COLO668 (cell line): ENCODE results near the gene RAD51B.
"Not testable (repeated sequence)": the region's sequence is repeated elsewhere in the genome, so short reads cannot be mapped to it uniquely, and the experiment has no call there.

Experiments used
- DNase-seq: peaks from one replicate; lab custom pipeline; 2025; ENCODE audit not compliant: unreplicated experiment; lab: John Stamatoyannopoulos, UW

RAD51B gene

DNA sequence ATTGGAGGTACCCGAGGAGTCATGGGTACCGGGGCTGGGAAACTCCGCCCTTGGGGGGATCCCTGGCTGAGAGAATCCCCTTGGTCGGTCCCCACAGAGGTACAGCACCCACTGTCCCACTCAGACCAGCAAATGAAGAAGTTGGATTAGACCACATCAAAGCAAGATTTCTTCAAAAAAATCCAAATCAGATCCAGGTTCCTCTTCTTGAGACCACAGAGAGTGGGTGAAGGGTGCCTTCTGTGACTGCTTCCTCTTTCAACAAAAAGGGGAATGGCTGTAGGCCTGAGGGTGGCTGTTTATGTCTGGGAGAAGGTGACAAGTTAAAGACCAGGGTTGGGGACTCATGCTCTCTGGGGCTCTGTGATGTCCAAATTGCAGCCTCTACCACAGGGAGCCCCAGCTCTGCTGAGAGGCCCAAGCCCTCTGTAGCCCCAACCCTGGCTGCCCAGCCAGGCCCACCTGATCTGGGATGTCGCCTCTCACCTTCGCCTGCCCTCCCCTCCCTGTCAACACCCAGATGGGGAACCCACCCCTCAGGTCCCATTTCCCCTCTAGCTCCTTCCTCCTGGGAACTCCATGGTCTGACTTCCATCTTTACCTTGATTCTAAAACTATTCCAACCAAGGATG is 922.4 kb downstream of the RAD51B start:
- DNase-seq: no peak

DNA sequence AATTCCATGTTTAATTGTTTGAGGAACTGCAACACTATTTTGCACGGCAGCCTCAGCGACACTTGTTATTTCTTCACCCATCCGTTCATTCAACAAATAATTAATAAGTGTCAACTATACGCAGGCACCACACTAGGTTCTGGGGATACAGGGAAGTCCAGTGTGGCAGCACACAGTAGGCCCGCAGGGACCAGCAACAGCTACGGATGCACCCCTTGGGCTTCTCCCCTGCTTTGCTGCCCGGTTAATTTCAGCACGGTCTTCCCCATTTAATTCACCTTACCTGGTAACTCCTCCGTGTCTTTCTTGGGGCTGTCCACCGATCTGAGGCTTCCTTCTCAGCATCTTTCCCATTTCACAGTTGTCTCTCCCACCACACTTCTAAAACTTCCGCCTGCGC is 925.0 kb downstream of the RAD51B start:
- no peak for DNase-seq

DNA sequence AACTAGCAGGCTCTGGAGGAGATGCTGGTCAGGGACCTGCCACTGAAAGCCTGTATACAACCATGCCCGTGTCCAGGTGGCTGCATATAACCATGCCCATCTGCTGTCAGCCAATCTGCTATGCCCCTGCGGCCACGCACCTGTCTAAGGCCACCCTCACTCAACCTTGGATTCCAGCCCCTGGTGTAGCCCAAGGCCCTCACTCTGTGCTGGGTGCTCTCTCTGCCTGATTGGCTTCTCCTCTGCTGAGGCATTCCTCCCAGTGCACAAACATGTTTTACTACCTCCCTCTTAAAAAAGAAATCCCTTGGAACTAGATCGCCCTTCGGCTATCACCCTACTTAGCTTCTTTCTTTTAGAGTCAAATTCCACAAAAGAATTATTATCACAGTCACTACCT is 927.8 kb downstream of the RAD51B start:
- DNase-seq: no peak

DNA sequence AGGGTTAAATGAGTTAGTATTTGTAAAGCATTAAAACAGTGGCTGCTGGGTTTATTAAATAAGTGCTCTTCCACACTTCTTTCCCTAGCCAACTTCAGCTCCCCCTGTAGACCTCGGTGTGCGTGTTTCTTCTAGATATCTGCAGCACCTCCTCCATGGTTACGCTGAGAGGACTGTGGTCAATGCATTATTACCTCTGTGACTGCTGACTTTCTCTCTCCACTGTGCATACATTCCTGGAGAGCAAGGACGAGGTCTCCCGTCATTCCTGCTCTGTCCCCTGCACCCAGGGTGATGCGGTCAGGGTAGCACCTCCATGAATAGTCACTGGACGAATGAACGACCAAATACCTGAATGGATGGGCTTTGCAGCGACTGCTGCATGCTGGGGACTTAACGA is 928.7 kb downstream of the RAD51B start:
- no peak for DNase-seq

DNA sequence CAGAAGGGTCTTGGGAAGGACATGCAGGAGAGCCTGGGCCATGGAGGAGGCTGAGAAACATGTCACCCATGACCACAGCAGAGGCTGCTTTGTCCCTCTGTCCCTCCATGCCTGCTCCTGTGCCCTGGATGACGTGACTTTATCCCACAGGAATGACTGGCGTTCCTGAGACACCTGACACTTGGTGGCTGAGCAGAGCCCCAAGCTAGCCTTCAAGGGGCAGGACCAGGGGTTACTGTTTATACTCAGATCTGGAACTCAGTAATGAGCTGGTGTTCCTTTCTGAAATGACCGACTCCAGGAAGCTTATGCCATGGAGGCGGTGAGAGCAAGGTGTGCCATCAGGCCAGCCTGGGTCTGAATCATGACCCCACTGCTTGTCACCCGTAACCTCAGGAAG is 929.1 kb downstream of the RAD51B start:
- DNase-seq: no peak

DNA sequence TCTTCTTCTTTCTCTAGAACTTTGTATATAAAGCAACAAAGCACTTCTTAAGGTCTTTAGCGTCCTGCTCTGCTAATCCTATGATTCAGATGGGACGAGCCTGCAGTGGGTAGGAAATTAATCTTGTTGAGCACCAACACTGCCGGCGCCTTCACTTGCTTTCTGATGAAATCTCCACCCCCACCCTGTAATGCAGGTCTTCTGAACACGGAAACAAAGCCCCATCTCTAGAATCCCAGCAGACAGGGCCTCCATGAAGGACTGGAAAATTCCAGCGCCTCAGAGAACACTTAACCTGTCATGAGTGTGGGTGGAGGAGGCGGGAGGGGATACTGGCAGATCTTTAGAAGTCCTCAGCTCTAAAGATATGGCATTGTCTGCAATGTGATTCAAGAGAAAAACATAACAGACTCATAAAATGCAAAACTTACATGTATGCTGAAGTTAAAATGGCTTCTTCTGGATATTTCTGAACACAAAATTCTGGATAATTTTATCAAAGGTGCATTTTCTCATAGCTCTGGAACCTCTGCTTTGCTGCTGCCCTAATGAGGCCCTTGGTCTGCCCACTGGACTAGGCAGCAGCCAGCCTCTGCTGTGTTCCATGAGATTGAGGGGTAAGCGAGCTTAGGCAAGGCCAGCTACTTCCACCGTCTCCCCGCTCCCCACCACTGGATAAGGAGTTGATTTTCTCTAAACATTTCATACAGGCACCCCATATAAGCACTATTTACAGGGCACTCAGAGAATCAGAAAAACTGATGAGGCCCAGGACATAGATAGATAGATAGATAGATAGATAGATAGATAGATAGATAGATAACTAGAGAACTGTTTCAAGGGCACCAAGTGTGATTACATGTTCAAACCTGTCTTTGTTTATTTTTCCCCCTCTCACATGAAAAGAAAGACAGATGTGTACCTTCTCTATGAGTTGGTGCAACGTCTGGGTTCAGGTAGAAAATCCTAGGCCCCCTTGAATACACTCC is 930.2 kb downstream of the RAD51B start:
- no peak for DNase-seq

DNA sequence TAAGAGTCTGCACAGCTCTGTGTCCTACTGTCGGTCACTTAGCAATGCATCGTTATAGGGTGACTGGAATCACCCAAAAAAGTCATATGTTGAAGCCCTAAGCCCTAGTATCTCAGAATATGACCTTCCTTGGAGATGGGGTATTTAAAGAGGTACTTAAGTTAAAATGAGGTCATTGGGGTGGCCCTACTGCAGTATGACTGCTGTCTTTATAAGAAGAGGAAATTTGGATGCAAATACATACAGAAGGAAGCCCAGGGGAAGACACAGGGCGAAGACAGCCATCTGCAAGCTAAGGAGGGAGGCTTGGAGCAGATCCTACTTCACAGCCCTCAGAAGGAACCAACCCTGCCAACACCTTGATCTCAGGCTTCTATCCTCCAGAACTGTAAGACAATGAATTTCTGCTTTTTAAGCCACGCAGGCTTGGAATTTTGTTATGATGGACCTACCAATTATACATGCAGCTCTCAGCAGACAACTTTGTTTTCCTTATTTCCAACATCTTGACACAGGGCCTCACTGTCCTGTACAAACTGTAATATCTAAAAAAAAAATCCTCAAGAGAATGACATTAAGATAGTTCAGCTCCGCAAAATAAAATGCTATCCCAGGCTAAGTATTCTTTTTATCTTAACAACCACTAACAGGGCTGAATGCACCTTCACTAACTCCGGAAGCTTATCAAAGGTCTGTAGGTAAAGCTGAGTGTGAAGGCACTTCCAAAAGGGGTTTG is 932.9 kb downstream of the RAD51B start:
- no peak for DNase-seq

DNA sequence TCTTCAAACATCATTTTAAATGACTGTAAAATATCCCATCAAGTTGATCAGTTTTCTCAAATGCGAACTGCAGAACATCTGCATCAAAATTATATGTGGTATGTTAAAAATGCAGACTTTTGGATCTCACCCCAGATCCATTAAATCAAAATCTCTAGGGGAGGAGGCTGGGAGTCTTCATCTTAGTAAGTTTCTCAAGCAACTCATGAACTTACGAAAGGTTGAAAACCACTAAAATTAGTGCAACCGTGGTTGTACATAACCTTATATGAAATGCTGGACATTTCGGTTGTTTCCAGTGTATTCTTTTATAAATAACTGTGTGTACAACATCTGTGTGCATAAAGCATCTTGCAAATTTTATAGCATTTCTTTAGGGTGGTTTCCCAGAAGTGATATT is 934.1 kb downstream of the RAD51B start:
- no peak for DNase-seq

DNA sequence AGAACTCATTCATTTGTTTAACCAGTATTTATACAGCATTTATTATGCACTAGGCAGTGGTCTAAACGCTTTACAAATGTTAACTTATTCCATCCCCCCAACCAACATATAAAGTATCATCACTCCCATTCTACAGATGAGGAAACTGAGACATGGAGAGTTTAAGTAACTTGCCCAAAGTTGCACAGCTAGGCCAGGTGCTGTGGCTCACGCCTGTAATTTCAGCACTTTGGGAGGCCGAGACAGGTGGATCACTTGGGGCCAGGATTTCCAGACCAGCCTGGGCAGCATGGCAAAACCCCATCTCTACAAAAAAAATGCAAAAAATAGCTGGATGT is 935.4 kb downstream of the RAD51B start:
- no peak for DNase-seq

DNA sequence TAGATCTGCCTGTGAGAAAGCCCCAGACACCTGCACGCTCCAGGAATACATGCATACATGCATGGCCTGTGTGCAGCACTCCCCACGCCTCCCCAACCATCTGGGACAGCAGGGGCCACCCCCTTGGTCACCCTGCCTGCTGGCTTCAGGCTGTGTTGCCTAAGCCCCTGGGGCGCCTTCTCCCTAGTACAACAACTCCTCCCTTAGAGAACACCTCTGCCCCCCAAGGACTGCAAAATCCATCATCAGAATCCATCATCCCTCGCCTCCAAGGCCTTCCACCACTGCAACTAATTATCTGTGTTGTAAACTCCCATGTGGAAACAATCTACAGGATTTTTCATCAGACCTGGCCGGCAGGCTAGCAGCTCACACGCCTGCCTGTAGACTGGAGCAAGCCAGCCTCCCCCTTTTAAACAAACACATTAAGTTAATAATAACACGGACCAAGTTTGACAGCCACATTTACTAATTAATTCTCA is 936.5 kb downstream of the RAD51B start:
- no peak for DNase-seq

DNA sequence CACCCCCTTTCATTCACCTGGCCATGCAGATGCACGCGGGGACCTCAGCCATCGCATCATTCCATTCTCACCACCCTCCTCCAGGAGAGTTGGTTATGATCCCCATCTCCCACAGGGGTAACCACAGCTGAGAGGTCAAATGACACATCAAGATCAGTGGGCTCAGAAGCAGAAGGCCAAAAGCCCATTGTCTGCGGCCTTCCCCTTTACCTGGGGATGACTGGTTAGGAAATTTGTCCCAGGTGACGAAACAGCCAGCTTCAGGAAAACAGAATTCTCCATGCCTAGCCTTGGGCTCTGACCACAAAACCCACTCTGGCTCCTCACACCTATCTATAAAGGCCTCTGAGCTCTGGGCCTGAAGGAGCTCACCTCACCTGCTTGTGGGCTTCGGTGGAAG is 937.2 kb downstream of the RAD51B start:
- DNase-seq: no peak

DNA sequence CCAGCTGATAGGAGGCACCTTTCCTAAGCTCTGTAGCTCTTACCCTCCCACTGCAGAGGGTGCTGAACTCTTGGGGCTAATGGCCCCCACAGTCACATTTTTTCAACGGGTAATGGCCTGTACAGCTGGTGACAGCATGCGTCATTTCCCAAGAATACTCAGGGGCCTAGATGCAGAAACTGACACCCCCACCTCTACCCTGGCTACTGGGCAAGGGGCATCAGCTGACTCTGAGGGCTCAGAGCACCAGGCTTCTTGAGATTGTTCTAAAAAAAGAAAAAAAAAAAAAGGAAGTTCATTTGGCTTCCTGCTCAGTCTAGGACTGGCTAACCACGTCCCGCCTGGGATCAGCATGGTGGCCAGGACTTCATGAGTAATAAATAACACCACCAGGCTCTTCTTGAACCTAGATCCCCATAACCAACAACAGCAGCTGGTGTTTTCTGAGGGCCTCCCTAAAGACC is 938.1 kb downstream of the RAD51B start:
- no peak for DNase-seq

DNA sequence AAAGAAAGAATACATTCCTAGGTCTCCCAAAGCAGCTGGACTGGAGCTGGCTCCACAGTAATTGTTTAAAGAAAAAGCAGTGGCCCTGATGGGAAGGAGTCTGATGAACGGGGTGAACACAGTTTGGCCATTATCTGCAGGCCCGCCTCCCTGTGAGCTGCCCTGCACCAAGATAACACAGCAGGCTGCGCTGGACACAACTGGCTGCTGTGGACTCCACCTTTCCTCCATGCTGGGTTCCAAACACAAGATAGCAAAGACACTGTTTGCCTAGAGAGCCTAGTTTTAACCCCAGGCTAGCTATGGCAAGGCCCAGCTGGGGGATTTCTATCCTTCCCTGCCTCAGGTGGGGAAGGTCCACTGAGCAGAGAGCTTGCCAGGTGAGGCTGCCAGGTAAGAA is 938.7 kb downstream of the RAD51B start:
- DNase-seq: no peak

DNA sequence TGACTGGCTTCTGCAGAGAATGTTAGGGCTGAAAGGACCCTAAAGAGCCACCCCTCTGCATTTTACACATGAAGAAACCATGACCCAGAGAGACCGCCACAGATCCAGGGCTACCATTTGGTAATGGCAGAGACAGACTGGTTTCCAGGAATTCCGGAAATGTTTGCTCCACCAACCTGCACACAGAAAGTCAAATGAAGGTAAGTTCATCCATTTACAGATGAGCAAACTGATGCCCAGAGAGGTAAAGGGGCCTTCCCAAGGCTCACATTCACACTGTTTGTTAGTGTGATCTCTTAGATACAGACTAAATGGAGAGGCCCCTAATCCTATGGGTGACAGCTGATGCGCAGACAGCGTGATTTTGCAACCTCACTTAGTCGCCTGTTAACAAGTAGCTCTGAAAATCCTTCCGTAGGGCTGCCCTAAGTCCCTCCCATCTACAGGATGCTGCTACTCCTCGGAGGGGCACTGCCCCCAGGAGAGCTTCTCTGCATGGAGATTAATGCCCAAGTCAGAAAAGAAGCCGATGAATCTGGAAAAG is 939.5 kb downstream of the RAD51B start:
- DNase-seq: no peak

DNA sequence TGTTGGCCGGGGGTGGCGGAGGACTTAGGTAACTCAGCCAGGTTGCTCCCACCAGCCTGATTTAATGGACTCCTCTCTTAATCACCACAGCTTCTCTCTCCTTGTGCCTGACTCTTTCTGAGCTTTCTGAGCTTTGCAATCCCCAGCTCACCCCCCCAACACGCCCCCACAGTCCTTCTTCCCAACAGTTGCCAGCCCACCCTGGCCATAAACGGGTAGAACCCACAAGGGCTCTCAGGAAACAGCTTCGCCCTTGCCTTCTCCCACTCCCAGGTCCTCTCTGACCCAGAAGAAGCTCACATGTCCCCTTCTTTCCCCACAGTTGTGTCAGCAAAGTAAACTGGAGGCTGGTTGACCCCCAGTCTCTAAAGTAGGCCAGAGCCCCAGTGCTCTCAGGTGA is 940.4 kb downstream of the RAD51B start:
- no peak for DNase-seq

DNA sequence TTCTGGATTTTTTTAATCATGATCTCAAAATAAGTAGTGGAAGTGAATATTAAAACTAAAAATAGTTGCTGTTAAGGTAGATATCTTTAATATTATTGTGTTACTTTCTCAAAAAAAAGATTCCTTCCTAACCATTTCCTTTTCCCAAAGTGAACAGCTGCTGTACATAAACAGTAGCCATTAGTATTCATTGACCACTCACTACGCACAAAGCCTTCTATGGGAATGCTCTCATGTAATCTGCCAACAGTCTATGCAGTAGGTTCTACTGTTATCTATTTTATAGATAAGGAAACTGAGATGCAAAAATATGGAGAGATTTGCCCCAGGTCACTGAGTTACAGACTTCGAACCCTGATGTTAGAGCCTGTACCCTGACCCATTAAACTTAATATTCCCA is 941.2 kb downstream of the RAD51B start:
- no peak for DNase-seq

DNA sequence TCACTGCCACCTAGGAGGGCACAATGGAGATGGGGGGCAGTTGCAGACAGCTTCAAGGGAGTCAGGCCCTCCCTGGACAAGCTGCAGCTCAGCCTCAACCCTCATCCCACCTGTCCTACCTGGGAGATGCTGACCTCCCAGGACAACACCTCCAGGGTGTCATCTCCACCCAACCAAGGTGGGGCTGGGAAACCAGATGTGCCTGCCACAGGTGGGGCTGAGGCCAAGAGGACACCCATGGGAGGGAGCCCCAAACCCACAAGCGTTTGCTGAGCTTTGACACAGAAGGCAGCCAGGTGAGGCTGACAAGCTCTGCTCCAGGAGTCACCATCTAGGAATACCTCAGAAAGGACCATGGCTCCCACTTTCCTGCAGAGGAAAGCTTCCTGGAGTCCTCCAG is 941.8 kb downstream of the RAD51B start:
- no peak for DNase-seq

DNA sequence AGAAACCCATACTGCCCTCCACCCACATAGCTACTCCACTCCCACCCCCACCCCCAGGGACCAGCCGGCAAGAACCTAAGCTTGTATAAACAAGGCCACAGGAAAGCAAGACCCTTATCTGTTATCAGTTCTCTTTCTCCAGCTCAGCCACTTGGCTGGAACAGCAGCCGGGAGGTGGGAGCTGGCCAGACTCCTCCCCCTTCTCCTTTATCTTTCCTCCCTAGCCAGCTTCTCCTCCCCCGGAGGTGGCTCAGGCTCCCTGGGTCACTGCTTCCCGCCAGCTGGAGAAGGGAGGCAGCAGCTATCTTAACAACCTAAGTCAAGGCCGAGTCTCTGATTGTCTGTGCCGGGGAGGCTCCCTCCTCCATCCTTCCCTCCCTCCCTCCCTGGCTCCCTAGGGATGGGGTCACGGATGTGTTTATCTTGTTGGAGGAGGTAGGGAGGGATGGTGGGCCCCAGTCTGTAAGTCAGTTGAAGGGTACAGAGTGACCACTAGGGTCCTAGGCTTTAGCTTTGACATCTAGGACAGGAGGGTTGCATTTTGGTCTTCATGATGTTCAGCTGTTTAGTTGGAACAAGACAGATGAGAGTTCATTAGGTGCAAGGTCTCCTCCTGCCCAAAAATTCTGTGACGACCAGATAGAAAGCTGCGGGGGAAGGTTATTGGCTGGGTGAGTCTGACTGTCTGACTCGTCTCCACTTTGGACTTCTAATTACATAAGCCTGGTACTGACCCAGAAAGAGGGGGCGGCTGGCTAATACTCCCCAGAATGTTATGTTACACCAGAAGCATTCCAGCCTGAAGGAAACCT is 943.6 kb downstream of the RAD51B start:
- DNase-seq: no peak

DNA sequence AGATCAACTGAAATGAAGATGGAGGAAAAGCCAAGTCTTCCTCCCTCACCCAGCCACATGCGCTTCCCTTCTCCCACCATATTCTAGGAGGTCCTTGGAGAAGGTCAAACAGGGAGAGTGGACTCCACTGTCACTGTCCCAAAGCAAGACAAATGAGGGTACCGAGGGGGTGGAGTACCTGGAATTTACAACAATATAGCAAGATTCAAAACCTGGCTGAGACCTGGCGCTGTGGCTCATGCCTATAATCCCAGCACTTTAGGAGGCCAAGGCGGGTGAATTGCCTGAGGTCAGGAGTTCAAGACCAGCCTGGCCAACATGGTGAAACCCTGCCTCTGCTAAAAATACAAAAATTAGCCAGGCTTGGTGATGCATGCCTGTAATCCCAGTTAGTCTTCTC is 944.3 kb downstream of the RAD51B start:
- DNase-seq: not testable (repeated sequence)
